GM23338 (cell line): ENCODE measurements around the gene CASP10. TPM values are rescaled to one million over a fixed set of nuclear protein-coding genes. Genes with fewer than 3 reads are reported as not detected.

Experiments used
- ATAC-seq: fragments of 200-7000 bp; cut with Tn5 transposase; 3 replicates; pipeline ENCODE4 v1.9.1; 2020
- DNase-seq: peaks from one replicate; pipeline ENCODE4 v3.0.0-alpha.2; 2015; ENCODE audit warnings: low spot score
- H2AFZ ChIP-seq: fragments of 200-600 bp; sonication (generic); 2 replicates; pipeline ENCODE4 v1.8.0; 2016; ENCODE audit warnings: antibody characterized with exemption, mild to moderate bottlenecking, moderate library complexity
- H3F3A ChIP-seq: fragments of 200-600 bp; sonication (generic); replicated peaks from 2 replicates; pipeline ENCODE4 v1.8.0; 2017; ENCODE audit warnings: antibody characterized with exemption, mixed run types, low read depth
- H3K27ac ChIP-seq: fragments of 200-600 bp; sonication (generic); 2 replicates; pipeline ENCODE4 v1.6.1; 2016; ENCODE audit warnings: low read depth
- H3K27me3 ChIP-seq: fragments of 200-600 bp; sonication (generic); 2 replicates; pipeline ENCODE4 v1.8.0; 2016; ENCODE audit warnings: mild to moderate bottlenecking, mixed run types, moderate library complexity; ENCODE audit not compliant: insufficient read depth
- H3K36me3 ChIP-seq: fragments of 200-600 bp; sonication (generic); 2 replicates; pipeline ENCODE4 v1.8.0; 2016; ENCODE audit warnings: mild to moderate bottlenecking; ENCODE audit not compliant: insufficient read depth
- H3K4me1 ChIP-seq: fragments of 200-600 bp; sonication (generic); 2 replicates; pipeline ENCODE4 v1.8.0; 2016; ENCODE audit warnings: mild to moderate bottlenecking, moderate library complexity; ENCODE audit not compliant: insufficient read depth
- H3K4me2 ChIP-seq: fragments of 200-600 bp; sonication (generic); 2 replicates; pipeline ENCODE4 v1.7.1; 2017; ENCODE audit warnings: mixed run types
- H3K4me3 ChIP-seq: fragments of 200-600 bp; sonication (generic); 2 replicates; pipeline ENCODE4 v1.6.1; 2016; ENCODE audit warnings: mixed run types
- H3K79me2 ChIP-seq: fragments of 200-600 bp; sonication (generic); replicated peaks from 2 replicates; pipeline ENCODE4 v1.8.0; 2017; ENCODE audit warnings: mild to moderate bottlenecking; ENCODE audit not compliant: insufficient read depth
- H3K9me2 ChIP-seq: fragments of 200-600 bp; sonication (generic); 2 replicates; pipeline ENCODE4 v1.8.0; 2017; ENCODE audit not compliant: insufficient read depth
- H4K20me1 ChIP-seq: fragments of 200-600 bp; sonication (generic); replicated peaks from 2 replicates; pipeline ENCODE4 v1.8.0; 2017; ENCODE audit warnings: mild to moderate bottlenecking; ENCODE audit not compliant: insufficient read depth
- H3K27ac Mint-ChIP-seq: 2 replicates; pipeline ENCODE4 v1.8.0; 2020; ENCODE audit warnings: inconsistent platforms, mild to moderate bottlenecking, moderate library complexity, mixed read lengths
- H3K27me3 Mint-ChIP-seq: 3 replicates; pipeline ENCODE4 v1.8.0; 2022; ENCODE audit warnings: low read depth, mild to moderate bottlenecking, moderate library complexity, mixed read lengths, inconsistent platforms; ENCODE audit not compliant: insufficient read depth, poor library complexity
- H3K36me3 Mint-ChIP-seq: 3 replicates; pipeline ENCODE4 v1.8.0; 2021; ENCODE audit warnings: low read depth, mild to moderate bottlenecking, inconsistent platforms, moderate library complexity, mixed read lengths
- H3K4me1 Mint-ChIP-seq: 3 replicates; pipeline ENCODE4 v1.8.0; 2020; ENCODE audit warnings: mild to moderate bottlenecking, inconsistent platforms, mixed read lengths
- H3K4me3 Mint-ChIP-seq: 3 replicates; pipeline ENCODE4 v1.8.0; 2021; ENCODE audit warnings: moderate library complexity, mild to moderate bottlenecking, inconsistent platforms, mixed read lengths
- H3K9me3 Mint-ChIP-seq: 3 replicates; pipeline ENCODE4 v1.8.0; 2020; ENCODE audit warnings: moderate library complexity, mild to moderate bottlenecking, inconsistent platforms, mixed read lengths
- CREB1 ChIP-seq: fragments of 250-450 bp; sonication (Bioruptor Pico); IDR thresholded peaks from 2 replicates; pipeline ENCODE4 v1.5.0; 2020; ENCODE audit warnings: low read depth, mild to moderate bottlenecking, moderate library complexity
- CTCF ChIP-seq, 2 experiments: fragments of 200-600 bp in 1 of 2; sonication (generic) in 1 of 2; conservative IDR thresholded peaks; 2 replicates each; pipeline versions ENCODE4 v1.5.1 to v1.6.1; 2016 to 2017; ENCODE audit warnings: antibody characterized with exemption in 2 of 2, low read depth in 2 of 2, mild to moderate bottlenecking in 2 of 2, moderate library complexity in 1 of 2
- EZH2phosphoT487 ChIP-seq: fragments of 200-600 bp; sonication (generic); IDR thresholded peaks from one replicate; pipeline ENCODE4 v1.8.1; 2018; ENCODE audit warnings: antibody characterized with exemption; ENCODE audit not compliant: unreplicated experiment
- POLR2AphosphoS5 ChIP-seq: IDR thresholded peaks from 2 replicates; pipeline ENCODE4 v1.6.1; 2016; ENCODE audit warnings: antibody characterized with exemption, low read depth
- STAT1 ChIP-seq: IDR thresholded peaks from one replicate; pipeline ENCODE4 v1.6.1; 2016; ENCODE audit warnings: antibody characterized with exemption; ENCODE audit not compliant: unreplicated experiment
- ZNF331 ChIP-seq: fragments of 250-450 bp; sonication (Bioruptor Pico); IDR thresholded peaks from 2 replicates; pipeline ENCODE4 v1.5.0; 2020; ENCODE audit warnings: low read depth, mild to moderate bottlenecking, moderate library complexity
- ZNF462 ChIP-seq: fragments of 250-450 bp; sonication (Bioruptor Pico); IDR thresholded peaks from 2 replicates; pipeline ENCODE4 v1.5.0; 2020; ENCODE audit warnings: mild to moderate bottlenecking, moderate library complexity
- polyA plus RNA-seq: library from polyadenylated mRNA; unstranded; fragments of >200 nt; fragmentation: Nextera tagmentation; extraction: Ambion mirVana; gene quantifications from 2 replicates; pipeline ENCODE4 v1.2.1, GENCODE V29; 2016
- total RNA-seq: library from RNA; depleted of rRNA; stranded (reverse); fragments of >200 nt; shearing (Covaris generic); gene quantifications from 2 replicates; pipeline ENCODE4 v1.2.3, GENCODE V29; 2014
- TF ChIP-seq, protein P1 (sequence below): IDR thresholded peaks from 2 replicates; pipeline ENCODE4 v1.6.1; 2016; ENCODE audit warnings: antibody characterized with exemption

Gene CASP10
- total and polyA plus RNA-seq, 2 experiments from 2014 or later = 1.9 to 3.5 TPM

GRCh38 chr2:201218780-201219179, 35.8 kb downstream of the CASP10 start:
- peaks cover 10% of the 10 kb centered on the region; the same call in 1 of the 3 replicates for H3K36me3 Mint-ChIP-seq
- no peaks in the 10 kb centered on the region; the same call in 1 of the 3 replicates for H3K9me3 Mint-ChIP-seq
- Histone ChIP-seq H3K79me2 (no peaks in the 10 kb centered on the region), H2AFZ (no peak overlapping the region), H4K20me1 (no peaks in the 10 kb centered on the region), H3K27me3 (no peaks in the 10 kb centered on the region), H3F3A (no peaks in the 10 kb centered on the region), H3K4me3 (no peak overlapping the region), H3K27ac (no peak overlapping the region), H3K36me3 (no peaks in the 10 kb centered on the region), H3K9me2 (no peaks in the 10 kb centered on the region; the same call in 1 of the 2 replicates), H3K4me2 (no peak overlapping the region), H3K4me1 (peaks cover 19% of the 10 kb centered on the region)
- no peak for DNase-seq
- no peaks in the 10 kb centered on the region for H3K27me3 Mint-ChIP-seq
- H3K4me3 Mint-ChIP-seq = no peak overlapping the region
- TF ChIP-seq STAT1 = no peak
- no peak for TF ChIP-seq POLR2AphosphoS5
- TF ChIP-seq, protein P1, sequence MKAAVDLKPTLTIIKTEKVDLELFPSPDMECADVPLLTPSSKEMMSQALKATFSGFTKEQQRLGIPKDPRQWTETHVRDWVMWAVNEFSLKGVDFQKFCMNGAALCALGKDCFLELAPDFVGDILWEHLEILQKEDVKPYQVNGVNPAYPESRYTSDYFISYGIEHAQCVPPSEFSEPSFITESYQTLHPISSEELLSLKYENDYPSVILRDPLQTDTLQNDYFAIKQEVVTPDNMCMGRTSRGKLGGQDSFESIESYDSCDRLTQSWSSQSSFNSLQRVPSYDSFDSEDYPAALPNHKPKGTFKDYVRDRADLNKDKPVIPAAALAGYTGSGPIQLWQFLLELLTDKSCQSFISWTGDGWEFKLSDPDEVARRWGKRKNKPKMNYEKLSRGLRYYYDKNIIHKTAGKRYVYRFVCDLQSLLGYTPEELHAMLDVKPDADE = no peak
- no peak for TF ChIP-seq CTCF (conservative IDR thresholded peaks at IDR 0.05; ENCODE audit: low read depth in 2 of 2)
- TF ChIP-seq ZNF462 = no peak
- TF ChIP-seq CREB1 (CRISPR knock-in tag) = no peak
- TF ChIP-seq ZNF331 (CRISPR knock-in tag) = no peak
- no peak for TF ChIP-seq EZH2phosphoT487
- peaks cover 24% of the 10 kb centered on the region for H3K4me1 Mint-ChIP-seq
- H3K27ac Mint-ChIP-seq = no peak overlapping the region
- ATAC-seq = no peak
